NT2/D1 (cell line): ENCODE results near the gene HASPIN.

ENCODE experiments used
- YY1 ChIP-seq: IDR thresholded peaks from 2 replicates; pipeline ENCODE4 v1.6.1; 2011; ENCODE audit not compliant: insufficient read length, insufficient read depth
- ZNF274 ChIP-seq: IDR thresholded peaks from 2 replicates; pipeline ENCODE4 v1.6.1; 2011; ENCODE audit warnings: mild to moderate bottlenecking, low read depth, low read length

- no peak for TF ChIP-seq ZNF274
- no peak for TF ChIP-seq YY1
Measured at GRCh38 chr17:3688852-3689261, 34.8 kb upstream of the HASPIN start.
